ENCODE results near the gene DBNL.

Gene DBNL

GRCh38 chr7:44043902-44044301, 600 bp upstream of the DBNL start:
- no peak for TF ChIP-seq ZBTB7A (IDR thresholded peaks at IDR 0.05; ENCODE audit: low read depth)
- TF ChIP-seq MAX (IDR thresholded peaks at IDR 0.05): no peak

- TF ChIP-seq RAD21 (IDR thresholded peaks at IDR 0.05; ENCODE audit: low read depth) (no peak), ZBTB7A (IDR thresholded peaks at IDR 0.05; ENCODE audit: low read depth) (no peak), TEAD4 (IDR thresholded peaks at IDR 0.05) (no peak), USF1 (IDR thresholded peaks at IDR 0.05) (no peak), TAF1 (IDR thresholded peaks at IDR 0.05; ENCODE audit: low read depth) (no peak), EGR1 (IDR thresholded peaks at IDR 0.05) (no peak), EP300 (IDR thresholded peaks at IDR 0.05; ENCODE audit: borderline replicate concordance) (no peak), YY1 (IDR thresholded peaks at IDR 0.05; ENCODE audit: low read depth) (no peak), CEBPB (IDR thresholded peaks at IDR 0.05) (no peak), REST (IDR thresholded peaks at IDR 0.05; ENCODE audit: low read depth) (no peak)
These were observed 918 bp downstream of the DBNL start for GRCh38 chr7:44045226-44046014.

GRCh38 chr7:44046321-44047061, 2.0 kb downstream of the DBNL start:
- TF ChIP-seq REST (IDR thresholded peaks at IDR 0.05; ENCODE audit: low read depth) (no peak), NFIC (IDR thresholded peaks at IDR 0.05) (no peak), CEBPB (IDR thresholded peaks at IDR 0.05) (no peak), TAF1 (IDR thresholded peaks at IDR 0.05; ENCODE audit: low read depth) (no peak), EP300 (IDR thresholded peaks at IDR 0.05; ENCODE audit: borderline replicate concordance) (no peak), FOXM1 (IDR thresholded peaks at IDR 0.05; ENCODE audit: borderline replicate concordance, low read depth) (no peak), EGR1 (IDR thresholded peaks at IDR 0.05) (no peak), TEAD4 (IDR thresholded peaks at IDR 0.05) (no peak), USF1 (IDR thresholded peaks at IDR 0.05) (no peak), YY1 (IDR thresholded peaks at IDR 0.05; ENCODE audit: low read depth) (no peak), CREB1 (IDR thresholded peaks at IDR 0.05; ENCODE audit: low read depth) (no peak), TCF12 (IDR thresholded peaks at IDR 0.05; ENCODE audit: low read depth) (no peak), MAX (IDR thresholded peaks at IDR 0.05) (no peak), ZBTB7A (IDR thresholded peaks at IDR 0.05; ENCODE audit: low read depth) (no peak), RAD21 (IDR thresholded peaks at IDR 0.05; ENCODE audit: low read depth) (no peak)

- no peak for TF ChIP-seq EGR1 (IDR thresholded peaks at IDR 0.05)
- TF ChIP-seq CEBPB (IDR thresholded peaks at IDR 0.05): no peak
- no peak for TF ChIP-seq MAX (IDR thresholded peaks at IDR 0.05)
- TF ChIP-seq NFIC (IDR thresholded peaks at IDR 0.05): no peak
- no peak for TF ChIP-seq EP300 (IDR thresholded peaks at IDR 0.05; ENCODE audit: borderline replicate concordance)
- TF ChIP-seq USF1 (IDR thresholded peaks at IDR 0.05): no peak
- no peak for TF ChIP-seq CREB1 (IDR thresholded peaks at IDR 0.05; ENCODE audit: low read depth)
- TF ChIP-seq FOXM1 (IDR thresholded peaks at IDR 0.05; ENCODE audit: borderline replicate concordance, low read depth): no peak
- TF ChIP-seq TAF1 (IDR thresholded peaks at IDR 0.05; ENCODE audit: low read depth): no peak
- no peak for TF ChIP-seq RAD21 (IDR thresholded peaks at IDR 0.05; ENCODE audit: low read depth)
- TF ChIP-seq TCF12 (IDR thresholded peaks at IDR 0.05; ENCODE audit: low read depth): no peak
- no peak for TF ChIP-seq ZBTB7A (IDR thresholded peaks at IDR 0.05; ENCODE audit: low read depth)
These were observed 3.7 kb downstream of the DBNL start for GRCh38 chr7:44048031-44048795.

Measured in Ishikawa (cell line).